Measurements from ENCODE around the gene GAPT.

DNA sequence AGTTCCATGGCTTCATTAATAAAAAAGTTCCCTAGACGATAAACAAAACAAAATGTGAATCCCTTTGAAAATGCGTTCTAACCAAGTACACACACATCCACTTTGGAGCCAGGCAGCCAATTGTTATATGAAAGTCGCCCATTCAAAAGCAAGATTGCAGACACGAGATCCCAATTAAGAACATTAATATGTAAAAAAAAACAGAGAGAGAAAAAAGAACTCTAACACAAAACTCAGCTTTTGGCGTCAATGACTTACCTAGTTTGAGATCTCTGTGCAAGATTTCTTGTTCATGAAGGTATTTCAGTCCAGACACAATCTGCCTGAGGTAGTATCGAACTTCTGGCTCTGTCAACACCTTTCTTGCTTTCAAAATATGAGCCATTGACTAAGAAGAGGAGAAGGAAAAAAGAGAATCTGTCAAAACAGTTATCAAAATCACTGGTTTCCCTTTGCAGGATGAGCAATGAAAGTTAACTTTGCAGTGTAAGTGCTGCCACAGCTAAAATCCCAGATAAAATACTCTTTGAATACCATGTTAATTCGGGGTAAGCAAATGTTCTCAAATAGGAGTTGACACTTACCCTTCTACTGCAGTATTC, 33.0 kb upstream of the GAPT start:
- TF ChIP-seq, protein P1, sequence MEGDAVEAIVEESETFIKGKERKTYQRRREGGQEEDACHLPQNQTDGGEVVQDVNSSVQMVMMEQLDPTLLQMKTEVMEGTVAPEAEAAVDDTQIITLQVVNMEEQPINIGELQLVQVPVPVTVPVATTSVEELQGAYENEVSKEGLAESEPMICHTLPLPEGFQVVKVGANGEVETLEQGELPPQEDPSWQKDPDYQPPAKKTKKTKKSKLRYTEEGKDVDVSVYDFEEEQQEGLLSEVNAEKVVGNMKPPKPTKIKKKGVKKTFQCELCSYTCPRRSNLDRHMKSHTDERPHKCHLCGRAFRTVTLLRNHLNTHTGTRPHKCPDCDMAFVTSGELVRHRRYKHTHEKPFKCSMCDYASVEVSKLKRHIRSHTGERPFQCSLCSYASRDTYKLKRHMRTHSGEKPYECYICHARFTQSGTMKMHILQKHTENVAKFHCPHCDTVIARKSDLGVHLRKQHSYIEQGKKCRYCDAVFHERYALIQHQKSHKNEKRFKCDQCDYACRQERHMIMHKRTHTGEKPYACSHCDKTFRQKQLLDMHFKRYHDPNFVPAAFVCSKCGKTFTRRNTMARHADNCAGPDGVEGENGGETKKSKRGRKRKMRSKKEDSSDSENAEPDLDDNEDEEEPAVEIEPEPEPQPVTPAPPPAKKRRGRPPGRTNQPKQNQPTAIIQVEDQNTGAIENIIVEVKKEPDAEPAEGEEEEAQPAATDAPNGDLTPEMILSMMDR (IDR thresholded peaks at IDR 0.05) = no peak
- no peak for TF ChIP-seq POLR2A (IDR thresholded peaks at IDR 0.05)
